ENCODE data around the gene PARP1.
"Not testable (repeated sequence)": the region's sequence is repeated elsewhere in the genome, so short reads cannot be mapped to it uniquely, and the experiment has no call there.

PARP1 gene

GRCh38 chr1:226351709-226352108, 56.2 kb downstream of the PARP1 start:
- DNase-seq (ENCODE audit: low read depth), result no peak

- no peak for DNase-seq (ENCODE audit: low read depth)
Measured at GRCh38 chr1:226350519-226350865, 57.4 kb downstream of the PARP1 start.

- DNase-seq (ENCODE audit: low read depth), result no peak
Measured at GRCh38 chr1:226349801-226350518, 57.9 kb downstream of the PARP1 start.

GRCh38 chr1:226349081-226349480, 58.8 kb downstream of the PARP1 start:
- DNase-seq (ENCODE audit: low read depth), result no peak

- DNase-seq (ENCODE audit: low read depth), result no peak
Measured at GRCh38 chr1:226344441-226345259, 63.2 kb downstream of the PARP1 start.

GRCh38 chr1:226342656-226343055, 65.2 kb downstream of the PARP1 start:
- DNase-seq (ENCODE audit: low read depth), result no peak

- not testable (repeated sequence) for DNase-seq (ENCODE audit: low read depth)
Measured at GRCh38 chr1:226340111-226340510, 67.8 kb downstream of the PARP1 start.

GRCh38 chr1:226337276-226337875, 70.5 kb downstream of the PARP1 start:
- DNase-seq (ENCODE audit: low read depth), result no peak

- DNase-seq (ENCODE audit: low read depth), result no peak
Measured at GRCh38 chr1:226335661-226336060, 72.2 kb downstream of the PARP1 start.

GRCh38 chr1:226332947-226333346, 74.9 kb downstream of the PARP1 start:
- no peak for DNase-seq (ENCODE audit: low read depth)

GRCh38 chr1:226329237-226329636, 78.7 kb downstream of the PARP1 start:
- no peak for DNase-seq (ENCODE audit: low read depth)

- no peak for DNase-seq (ENCODE audit: low read depth)
Measured at GRCh38 chr1:226327761-226328162, 80.1 kb downstream of the PARP1 start.

- no peak for DNase-seq (ENCODE audit: low read depth)
Measured at GRCh38 chr1:226325178-226325577, 82.7 kb downstream of the PARP1 start.

GRCh38 chr1:226324479-226324878, 83.4 kb downstream of the PARP1 start:
- no peak for DNase-seq (ENCODE audit: low read depth)

GRCh38 chr1:226322986-226323385, 84.9 kb downstream of the PARP1 start:
- DNase-seq (ENCODE audit: low read depth), result no peak

GRCh38 chr1:226320930-226321329, 87.0 kb downstream of the PARP1 start:
- DNase-seq (ENCODE audit: low read depth), result no peak

GRCh38 chr1:226318471-226318870, 89.4 kb downstream of the PARP1 start:
- DNase-seq (ENCODE audit: low read depth), result no peak

- DNase-seq (ENCODE audit: low read depth), result no peak
Measured at GRCh38 chr1:226314055-226314454, 93.8 kb downstream of the PARP1 start.

- DNase-seq (ENCODE audit: low read depth), result no peak
Measured at GRCh38 chr1:226312065-226312464, 95.8 kb downstream of the PARP1 start.

- no peak for DNase-seq (ENCODE audit: low read depth)
Measured at GRCh38 chr1:226311376-226311775, 96.5 kb downstream of the PARP1 start.
